H1 (cell line): ENCODE results near the gene GULP1.

Source experiments
- ATF2 ChIP-seq: IDR thresholded peaks from 2 replicates; pipeline ENCODE4 v1.6.1; 2012; ENCODE audit warnings: low read length, inconsistent platforms
- CTCF ChIP-seq, 3 experiments: IDR thresholded peaks; 1 replicate in 2 of 3; 2 replicates in 1 of 3; pipeline versions ENCODE4 v1.5.1 to v1.6.1; 2011; ENCODE audit warnings: low read length in 3 of 3, mild to moderate bottlenecking in 3 of 3, inconsistent platforms in 2 of 3, low read depth in 1 of 3, moderate library complexity in 1 of 3; ENCODE audit not compliant: insufficient read depth in 1 of 3; ENCODE audit errors: control extremely low read depth in 1 of 3
- JUND ChIP-seq: IDR thresholded peaks from 2 replicates; pipeline ENCODE4 v1.6.1; 2011; ENCODE audit warnings: mild to moderate bottlenecking, improper control_type of control experiment, low read length
- SIX5 ChIP-seq: IDR thresholded peaks from 2 replicates; pipeline ENCODE4 v1.6.1; 2011; ENCODE audit warnings: mild to moderate bottlenecking, low read depth, low read length
- SRF ChIP-seq: IDR thresholded peaks from 2 replicates; pipeline ENCODE4 v1.6.1; 2011; ENCODE audit warnings: mild to moderate bottlenecking, low read depth, low read length, moderate library complexity
- ZNF274 ChIP-seq: IDR thresholded peaks from 2 replicates; pipeline ENCODE4 v1.7.0; 2012; ENCODE audit warnings: low read length, borderline replicate concordance; ENCODE audit errors: extremely low read depth

GRCh38 chr2:188360485-188361263 lies 69.0 kb downstream of the GULP1 start:
- TF ChIP-seq ATF2: no peak
- no peak for TF ChIP-seq SIX5
- no peak for TF ChIP-seq CTCF (IDR thresholded peaks at IDR 0.05; ENCODE audit: control extremely low read depth in 1 of 3, insufficient read depth in 1 of 3, low read depth in 1 of 3, low read length in 3 of 3)
- TF ChIP-seq JUND: no peak
- no peak for TF ChIP-seq SRF
- no peak for TF ChIP-seq ZNF274
